Loucy (cell line): ENCODE data around the gene SPATA20.

Experiments
- EZH2phosphoT487 ChIP-seq: fragments of 200-600 bp; IDR thresholded peaks from 2 replicates; pipeline ENCODE4 v1.6.1; 2018; ENCODE audit warnings: antibody characterized with exemption, mild to moderate bottlenecking, moderate library complexity, borderline replicate concordance
- TF ChIP-seq, protein P1 (sequence below): fragments of 200-600 bp; sonication (generic); conservative IDR thresholded peaks from 2 replicates; pipeline ENCODE4 v1.5.1; 2014; ENCODE audit warnings: mild to moderate bottlenecking, antibody characterized with exemption, low read length

DNA sequence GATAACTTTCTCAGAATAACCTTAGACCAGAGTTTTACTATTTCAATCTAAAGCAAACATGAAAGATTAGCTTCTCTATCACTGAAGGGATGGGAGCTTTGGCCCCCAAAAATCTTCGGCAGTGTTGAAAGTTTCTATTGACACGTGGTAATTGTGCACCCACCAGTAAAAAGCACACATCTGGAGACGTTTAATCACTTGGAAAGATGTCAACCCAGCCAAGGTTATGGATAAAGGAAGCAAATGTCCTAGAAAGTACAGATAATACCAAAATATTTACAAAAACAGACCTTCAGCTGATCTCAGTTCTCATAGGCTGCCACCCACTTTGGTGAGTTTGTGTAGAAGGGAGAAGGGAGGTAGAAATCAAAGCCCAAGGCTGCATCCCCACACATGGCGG lies 33.5 kb upstream of the SPATA20 start:
- TF ChIP-seq, protein P1, sequence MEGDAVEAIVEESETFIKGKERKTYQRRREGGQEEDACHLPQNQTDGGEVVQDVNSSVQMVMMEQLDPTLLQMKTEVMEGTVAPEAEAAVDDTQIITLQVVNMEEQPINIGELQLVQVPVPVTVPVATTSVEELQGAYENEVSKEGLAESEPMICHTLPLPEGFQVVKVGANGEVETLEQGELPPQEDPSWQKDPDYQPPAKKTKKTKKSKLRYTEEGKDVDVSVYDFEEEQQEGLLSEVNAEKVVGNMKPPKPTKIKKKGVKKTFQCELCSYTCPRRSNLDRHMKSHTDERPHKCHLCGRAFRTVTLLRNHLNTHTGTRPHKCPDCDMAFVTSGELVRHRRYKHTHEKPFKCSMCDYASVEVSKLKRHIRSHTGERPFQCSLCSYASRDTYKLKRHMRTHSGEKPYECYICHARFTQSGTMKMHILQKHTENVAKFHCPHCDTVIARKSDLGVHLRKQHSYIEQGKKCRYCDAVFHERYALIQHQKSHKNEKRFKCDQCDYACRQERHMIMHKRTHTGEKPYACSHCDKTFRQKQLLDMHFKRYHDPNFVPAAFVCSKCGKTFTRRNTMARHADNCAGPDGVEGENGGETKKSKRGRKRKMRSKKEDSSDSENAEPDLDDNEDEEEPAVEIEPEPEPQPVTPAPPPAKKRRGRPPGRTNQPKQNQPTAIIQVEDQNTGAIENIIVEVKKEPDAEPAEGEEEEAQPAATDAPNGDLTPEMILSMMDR, result no peak
- no peak for TF ChIP-seq EZH2phosphoT487
